Kidney (tissue), 14 donors: Measurements from ENCODE around the gene S100A12. TPM values are rescaled to one million over a fixed set of nuclear protein-coding genes. Genes with fewer than 3 reads are reported as not detected.

ENCODE experiments used
- DNase-seq, 5 donors: peaks; one replicate each; pipeline ENCODE4 v3.0.0-alpha.2; 2013 to 2020
- FAIRE-seq: peaks from 2 replicates; lab custom pipeline; 2012; peaks lifted over from hg19 to GRCh38; lab: Jason Lieb, UNC
- H3K27ac ChIP-seq, 2 donors: one replicate each; pipeline ENCODE4 v1.7.0; 2013; ENCODE audit warnings: low read depth in 2 of 2, low read length in 2 of 2, inconsistent platforms in 1 of 2
- H3K27me3 ChIP-seq: one replicate; pipeline ENCODE4 v1.7.1; 2013; ENCODE audit warnings: low read length, inconsistent platforms; ENCODE audit not compliant: control insufficient read depth, insufficient read depth
- H3K36me3 ChIP-seq, 3 donors: one replicate each; pipeline versions ENCODE4 v1.7.0 to v1.7.1; 2013; ENCODE audit warnings: low read length in 3 of 3, control low read depth in 1 of 3, inconsistent platforms in 1 of 3; ENCODE audit not compliant: insufficient read depth in 3 of 3, control insufficient read depth in 2 of 3
- H3K4me1 ChIP-seq, 3 donors: one replicate each; pipeline versions ENCODE4 v1.7.0 to v1.7.1; 2013; ENCODE audit warnings: low read length in 3 of 3, inconsistent platforms in 1 of 3, low read depth in 1 of 3; ENCODE audit not compliant: control insufficient read depth in 2 of 3, insufficient read depth in 2 of 3
- H3K4me3 ChIP-seq, 3 donors: one replicate each; pipeline versions ENCODE4 v1.7.0 to v1.8.1; 2013; ENCODE audit warnings: low read length in 3 of 3, control low read depth in 1 of 3, inconsistent platforms in 1 of 3
- H3K9ac ChIP-seq, 3 donors: one replicate each; pipeline versions ENCODE4 v1.7.0 to v1.7.1; 2013; ENCODE audit warnings: low read length in 3 of 3, control low read depth in 1 of 3, inconsistent platforms in 1 of 3
- H3K9me3 ChIP-seq, 3 donors: one replicate each; pipeline versions ENCODE4 v1.7.0 to v1.7.1; 2013; ENCODE audit warnings: low read length in 3 of 3, control low read depth in 1 of 3, inconsistent platforms in 1 of 3; ENCODE audit not compliant: control insufficient read depth in 2 of 3, insufficient read depth in 1 of 3
- intact Hi-C: fragments of 100-400 bp; cut with DNase I; formaldehyde crosslinking; loops from one replicate; pipeline ENCODE4 v1.11.1; 2022
- polyA plus RNA-seq: library from polyadenylated mRNA; stranded (reverse); fragments of 350-450 nt; fragmentation: Illumina TruSeq; extraction: RNeasy Lipid Tissue Mini Kit (QIAGEN cat#74804); gene quantifications from one replicate; pipeline ENCODE4 v1.2.3, GENCODE V29; 2014; ENCODE audit warnings: low read depth, low replicate concordance; ENCODE audit not compliant: insufficient read depth
- total RNA-seq: library from RNA; stranded (reverse); fragmentation: NEBNext Ultra II Directional; extraction: Animal tissue kit (Norgen Biotek cat#: 25700); gene quantifications from one replicate; pipeline ENCODE4 v1.2.1, GENCODE V29; 2021
- TF ChIP-seq, protein P1 (sequence below): IDR thresholded peaks from 3 replicates; pipeline ENCODE4 v1.5.1; 2012; ENCODE audit warnings: mild to moderate bottlenecking, moderate library complexity, borderline replicate concordance; ENCODE audit not compliant: insufficient read depth; ENCODE audit errors: extremely low read depth
- donor health status: control.
- donor health status: control.
- donor health status: control.
- donor health status: control.
- donor health status: control.
- donor health status: DM: yes; HTN: yes; CAD: no.
- donor health status: Normal renal cell carcinoma (clear cell type).

S100A12 gene
- total and polyA plus RNA-seq, 2 donors from 2014 or later = 1.3 to 2.7 TPM

DNA sequence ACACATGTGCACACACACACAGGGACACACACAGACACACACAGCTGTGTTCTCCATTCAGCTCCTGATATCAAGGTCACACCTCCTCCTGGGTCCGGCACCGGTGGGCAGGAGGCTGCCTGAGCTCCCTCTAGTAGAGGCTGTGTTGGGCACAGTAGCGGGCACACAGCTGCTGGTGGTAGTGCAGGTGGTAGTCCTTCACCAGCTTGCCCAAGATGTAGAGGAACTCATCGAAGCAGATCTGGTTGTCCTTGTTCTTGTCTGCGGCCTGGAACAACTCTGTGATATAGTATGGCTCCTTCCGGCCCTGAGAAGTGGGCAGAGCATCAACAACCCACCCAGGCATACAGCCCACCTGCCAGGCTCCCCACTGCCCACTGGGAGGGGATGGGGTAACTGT lies 21.0 kb upstream of the S100A12 start:
- no peak overlapping the region for H3K27ac ChIP-seq
- TF ChIP-seq, protein P1, sequence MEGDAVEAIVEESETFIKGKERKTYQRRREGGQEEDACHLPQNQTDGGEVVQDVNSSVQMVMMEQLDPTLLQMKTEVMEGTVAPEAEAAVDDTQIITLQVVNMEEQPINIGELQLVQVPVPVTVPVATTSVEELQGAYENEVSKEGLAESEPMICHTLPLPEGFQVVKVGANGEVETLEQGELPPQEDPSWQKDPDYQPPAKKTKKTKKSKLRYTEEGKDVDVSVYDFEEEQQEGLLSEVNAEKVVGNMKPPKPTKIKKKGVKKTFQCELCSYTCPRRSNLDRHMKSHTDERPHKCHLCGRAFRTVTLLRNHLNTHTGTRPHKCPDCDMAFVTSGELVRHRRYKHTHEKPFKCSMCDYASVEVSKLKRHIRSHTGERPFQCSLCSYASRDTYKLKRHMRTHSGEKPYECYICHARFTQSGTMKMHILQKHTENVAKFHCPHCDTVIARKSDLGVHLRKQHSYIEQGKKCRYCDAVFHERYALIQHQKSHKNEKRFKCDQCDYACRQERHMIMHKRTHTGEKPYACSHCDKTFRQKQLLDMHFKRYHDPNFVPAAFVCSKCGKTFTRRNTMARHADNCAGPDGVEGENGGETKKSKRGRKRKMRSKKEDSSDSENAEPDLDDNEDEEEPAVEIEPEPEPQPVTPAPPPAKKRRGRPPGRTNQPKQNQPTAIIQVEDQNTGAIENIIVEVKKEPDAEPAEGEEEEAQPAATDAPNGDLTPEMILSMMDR = no peak
- DNase-seq (no peak), FAIRE-seq (no peak)
- no peak overlapping the region for H3K9ac ChIP-seq
- H3K4me1 ChIP-seq = no peaks in the 10 kb centered on the region
- H3K27me3 ChIP-seq = no peaks in the 10 kb centered on the region
- H3K4me3 ChIP-seq = no peak overlapping the region
- intact Hi-C loops = no loop called here
- no peaks in the 10 kb centered on the region for H3K36me3 ChIP-seq
- no peaks in the 10 kb centered on the region for H3K9me3 ChIP-seq

GRCh38 chr1:153395776-153396175 lies 20.4 kb upstream of the S100A12 start:
- intact Hi-C loops = no loop called here
- H3K4me3 ChIP-seq = no peak overlapping the region
- no peak for DNase-seq
- TF ChIP-seq, protein P1 = no peak
- H3K27me3 ChIP-seq = no peaks in the 10 kb centered on the region
- no peak overlapping the region for H3K27ac ChIP-seq
- no peak for FAIRE-seq
- H3K4me1 ChIP-seq = no peaks in the 10 kb centered on the region
- H3K36me3 ChIP-seq = no peaks in the 10 kb centered on the region
- H3K9me3 ChIP-seq = no peaks in the 10 kb centered on the region
- H3K9ac ChIP-seq = no peak overlapping the region

- H3K4me3 ChIP-seq = no peak overlapping the region
- FAIRE-seq (no peak), DNase-seq (no peak)
- H3K27me3 ChIP-seq = no peaks in the 10 kb centered on the region
- intact Hi-C loops = no loop called here
- H3K9me3 ChIP-seq = no peaks in the 10 kb centered on the region
- H3K9ac ChIP-seq = no peak overlapping the region
- H3K36me3 ChIP-seq = no peaks in the 10 kb centered on the region
- no peaks in the 10 kb centered on the region for H3K4me1 ChIP-seq
- TF ChIP-seq, protein P1 = no peak
- no peak overlapping the region for H3K27ac ChIP-seq
These were observed 19.8 kb upstream of the S100A12 start for GRCh38 chr1:153395136-153395685.

GRCh38 chr1:153394391-153394790 lies 19.0 kb upstream of the S100A12 start:
- Histone ChIP-seq H3K36me3 (no peaks in the 10 kb centered on the region), H3K4me1 (no peaks in the 10 kb centered on the region), H3K27ac (no peak overlapping the region), H3K9ac (no peak overlapping the region), H3K27me3 (no peaks in the 10 kb centered on the region), H3K4me3 (no peak overlapping the region), H3K9me3 (no peaks in the 10 kb centered on the region)
- intact Hi-C loops = no loop called here
- no peak for DNase-seq
- TF ChIP-seq, protein P1 = no peak
- FAIRE-seq = no peak
